HCT116 (cell line): ENCODE results near the gene KDM6B. TPM values are rescaled to one million over a fixed set of nuclear protein-coding genes. Genes with fewer than 3 reads are reported as not detected.

Experiments
- ATAC-seq: fragments of 200-7000 bp; cut with Tn5 transposase; 2 replicates; pipeline ENCODE4 v1.9.1; 2020; ENCODE audit warnings: mild to moderate bottlenecking, moderate library complexity
- BruUV-seq: library from RNA; stranded (reverse); fragments of 400-500 nt; replicated peaks from 2 replicates; lab custom pipeline; 2021; lab: Mats Ljungman, UMichigan
- CTCF ChIA-PET: fragments of 300-600 bp; sonication (Branson Sonifier 250); formaldehyde crosslinking; loops from one replicate; lab custom pipeline; 2021; ENCODE audit warnings: antibody characterized with exemption; lab: Charles Lee
- POLR2A ChIA-PET: fragments of 300-600, 350-600 bp; sonication (Branson Sonifier 250); formaldehyde crosslinking; loops from one replicate; lab custom pipeline; 2021; ENCODE audit warnings: antibody characterized with exemption; lab: Charles Lee
- RAD21 ChIA-PET, 2 experiments: fragments of 300-600 bp; sonication (Branson Sonifier 250); formaldehyde crosslinking; loops; one replicate each; lab custom pipeline; 2023; ENCODE audit warnings: low total read pairs in 2 of 2; ENCODE audit not compliant: uncharacterized antibody in 2 of 2, unreplicated experiment in 2 of 2, low non-redundant PET in 1 of 2; lab: Charles Lee
- DNase-seq: peaks from one replicate; pipeline ENCODE4 v3.0.0-alpha.2; 2010; ENCODE audit warnings: low read depth, low spot score
- H2AFZ ChIP-seq: fragments of 200-600 bp; shearing (Covaris generic), sonication (generic); 2 replicates; pipeline ENCODE4 v1.6.1; 2017; ENCODE audit warnings: low read depth, mixed run types, mixed read lengths, antibody characterized with exemption, low read length; ENCODE audit not compliant: poor library complexity, severe bottlenecking
- H3K27ac ChIP-seq: 2 replicates; pipeline ENCODE4 v1.5.1; 2012; ENCODE audit warnings: low read depth, low read length
- H3K27me3 ChIP-seq: fragments of 200-600 bp; sonication (generic); 2 replicates; pipeline ENCODE4 v1.6.1; 2016; ENCODE audit warnings: mixed run types, low read length, mixed read lengths; ENCODE audit not compliant: insufficient read depth
- H3K36me3 ChIP-seq, 2 experiments: fragments of 200-500 bp in 1 of 2; fragments of 200-600 bp in 1 of 2; sonication (Bioruptor generic) in 1 of 2; sonication (generic) in 1 of 2; 2 replicates each; pipeline versions ENCODE4 v1.5.1 to v1.6.1; 2014 to 2016; ENCODE audit warnings: low read length in 2 of 2, inconsistent platforms in 1 of 2, mixed read lengths in 1 of 2, mixed run types in 1 of 2; ENCODE audit not compliant: insufficient read depth in 2 of 2, control insufficient read depth in 1 of 2
- H3K4me1 ChIP-seq, 2 experiments: fragments of 200-600 bp in 1 of 2; sonication (generic) in 1 of 2; 2 replicates each; pipeline versions ENCODE4 v1.5.1 to v1.6.1; 2012 to 2017; ENCODE audit warnings: low read length in 2 of 2, inconsistent platforms in 1 of 2, mild to moderate bottlenecking in 1 of 2, mixed read lengths in 1 of 2, mixed run types in 1 of 2, moderate library complexity in 1 of 2; ENCODE audit not compliant: insufficient read depth in 2 of 2, control insufficient read depth in 1 of 2
- H3K4me2 ChIP-seq: fragments of 200-600 bp; sonication (generic); 2 replicates; pipeline ENCODE4 v1.6.1; 2017; ENCODE audit warnings: mixed run types, low read length, mixed read lengths
- H3K4me3 ChIP-seq, 2 experiments: fragments of 200-600 bp in 1 of 2; sonication (generic) in 1 of 2; replicated peaks in 1 of 2; 2 replicates each; pipeline ENCODE4 v1.5.1; 2011 to 2016; ENCODE audit warnings: low read length in 2 of 2, control low read depth in 1 of 2, low read depth in 1 of 2, mild to moderate bottlenecking in 1 of 2, mixed read lengths in 1 of 2, mixed run types in 1 of 2
- H3K79me2 ChIP-seq: fragments of 200-600 bp; sonication (generic); 2 replicates; pipeline ENCODE4 v1.6.1; 2017; ENCODE audit warnings: mild to moderate bottlenecking, mixed run types, low read length, moderate library complexity, mixed read lengths; ENCODE audit not compliant: insufficient read depth
- H3K9ac ChIP-seq: fragments of 200-600 bp; sonication (generic); 2 replicates; pipeline ENCODE4 v1.6.1; 2016; ENCODE audit warnings: low read length, mixed read lengths
- H3K9me2 ChIP-seq: fragments of 200-600 bp; sonication (generic), shearing (Covaris generic); 2 replicates; pipeline ENCODE4 v1.6.1; 2017; ENCODE audit warnings: mixed run types, mild to moderate bottlenecking, moderate library complexity; ENCODE audit not compliant: insufficient read depth
- H3K9me3 ChIP-seq, 2 experiments: fragments of 200-500 bp in 1 of 2; fragments of 200-600 bp in 1 of 2; sonication (Bioruptor generic) in 1 of 2; sonication (generic) in 1 of 2; 2 replicates each; pipeline ENCODE4 v1.6.1; 2014 to 2017; ENCODE audit warnings: low read length in 2 of 2, mixed read lengths in 2 of 2, inconsistent platforms in 1 of 2, low read depth in 1 of 2, mild to moderate bottlenecking in 1 of 2, mixed run types in 1 of 2, moderate library complexity in 1 of 2; ENCODE audit not compliant: control insufficient read depth in 1 of 2, insufficient read depth in 1 of 2
- H4K20me1 ChIP-seq: fragments of 200-600 bp; sonication (generic), shearing (Covaris generic); 2 replicates; pipeline ENCODE4 v1.6.1; 2017; ENCODE audit warnings: mixed run types, mild to moderate bottlenecking, moderate library complexity; ENCODE audit not compliant: insufficient read depth
- MAX ChIP-seq: IDR thresholded peaks from 2 replicates; pipeline ENCODE4 v1.6.1; 2012
- POLR2A ChIP-seq: IDR thresholded peaks from 2 replicates; pipeline ENCODE4 v1.7.0; 2011; ENCODE audit warnings: borderline replicate concordance; ENCODE audit not compliant: insufficient read depth, insufficient read length; ENCODE audit errors: extremely low read depth
- RAD21 ChIP-seq: IDR thresholded peaks from 2 replicates; pipeline ENCODE4 v1.6.1; 2012; ENCODE audit warnings: low read depth, mild to moderate bottlenecking
- SIN3A ChIP-seq: IDR thresholded peaks from 2 replicates; pipeline ENCODE4 v1.6.1; 2012; ENCODE audit warnings: low read depth
- SP1 ChIP-seq: IDR thresholded peaks from 2 replicates; pipeline ENCODE4 v1.6.1; 2012; ENCODE audit warnings: low read depth
- TCF7L2 ChIP-seq: IDR thresholded peaks from 2 replicates; pipeline ENCODE4 v1.7.0; 2011; ENCODE audit warnings: borderline replicate concordance, inconsistent platforms; ENCODE audit not compliant: insufficient read depth, insufficient read length; ENCODE audit errors: extremely low read depth
- YY1 ChIP-seq: IDR thresholded peaks from 2 replicates; pipeline ENCODE4 v1.6.1; 2011; ENCODE audit warnings: low read length, low read depth, moderate library complexity, mild to moderate bottlenecking; ENCODE audit not compliant: insufficient replicate concordance; ENCODE audit errors: extremely low read depth
- ZBTB33 ChIP-seq: IDR thresholded peaks from 2 replicates; pipeline ENCODE4 v1.6.1; 2011; ENCODE audit warnings: mild to moderate bottlenecking, low read length, moderate library complexity; ENCODE audit not compliant: insufficient replicate concordance; ENCODE audit errors: extremely low read depth
- ZFX ChIP-seq: fragments of 450-650 bp; IDR thresholded peaks from 2 replicates; pipeline ENCODE4 v1.6.1; 2017
- intact Hi-C: fragments of 100-400 bp; cut with micrococcal nuclease; formaldehyde crosslinking; loops from 2 replicates; pipeline ENCODE4 v1.10.0; 2022
- total RNA-seq: library from RNA; stranded (reverse); gene quantifications from one replicate; pipeline ENCODE4 v1.2.1, GENCODE V29; 2021; ENCODE audit not compliant: unreplicated experiment

Gene KDM6B
- total RNA-seq, 1 experiment from 2014 or later, result 42.1 TPM

- Histone ChIP-seq H2AFZ (peak within 1 kb of the TSS; percentile 59), H3K4me1 (peaks cover 10 to 24% of the 10 kb centered on the region in 2 experiments; a peak in 3 of 4 replicates), H3K4me2 (peak within 1 kb of the TSS; percentile 99), H3K27ac (peak within 1 kb of the TSS; percentile 92), H3K9ac (peak within 1 kb of the TSS; percentile 93), H3K79me2 (peaks cover 42% of the 10 kb centered on the region), H3K9me3 (no peaks in the 10 kb centered on the region), H3K4me3 (peak within 1 kb of the TSS; percentile 67 to 94), H3K36me3 (peaks cover 8 to 23% of the 10 kb centered on the region in 2 experiments; a peak in 3 of 4 replicates), H3K27me3 (no peaks in the 10 kb centered on the region), H4K20me1 (no peaks in the 10 kb centered on the region), H3K9me2 (no peaks in the 10 kb centered on the region)
- TF ChIP-seq POLR2A (peak; percentile 59), RAD21 (no peak), TCF7L2 (no peak), YY1 (peak; percentile 57), SP1 (peak; percentile 94), ZBTB33 (peak; percentile 88), SIN3A (peak; percentile 79), ZFX (peak; percentile 81), MAX (peak; percentile 87)
- peak; percentile 94 for DNase-seq
- ChIA-PET POLR2A (interaction anchor here (0.6 to 2.6 kb wide), 14 partner anchors 13 to 454 kb away, joined by 3 to 45 read pairs (median 4); partner anchors contain the start of genes CNTROB, TMEM256, TP53 and TRAPPC1), CTCF (interaction anchor here (0.9 to 1.5 kb wide), 11 partner anchors 13 to 183 kb away, joined by 3 to 12 read pairs (median 6); partner anchors contain the start of genes KDM6B and TP53), RAD21 (interaction anchor here (1.0 to 1.7 kb wide), 4 partner anchors 22 to 114 kb away, joined by 3 to 6 read pairs (median 5); no protein-coding TSS in a partner anchor)
- peak; percentile 49 for ATAC-seq
- intact Hi-C loops, result loop anchor here (1.0 to 2.0 kb wide), 2 partner anchors 23 to 29 kb away; partner anchors contain the start of gene KDM6B
- BruUV-seq, result no TSS peak
Observed at GRCh38 chr17:7857713-7858521, 23.9 kb downstream of the KDM6B start, which contains the start of gene CYB5D1. CYB5D1 (plus strand) TSS chr17:7858003; CDS start chr17:7858135, 132 bp downstream.
